ENCODE measurements around the gene COL3A1.

DNA sequence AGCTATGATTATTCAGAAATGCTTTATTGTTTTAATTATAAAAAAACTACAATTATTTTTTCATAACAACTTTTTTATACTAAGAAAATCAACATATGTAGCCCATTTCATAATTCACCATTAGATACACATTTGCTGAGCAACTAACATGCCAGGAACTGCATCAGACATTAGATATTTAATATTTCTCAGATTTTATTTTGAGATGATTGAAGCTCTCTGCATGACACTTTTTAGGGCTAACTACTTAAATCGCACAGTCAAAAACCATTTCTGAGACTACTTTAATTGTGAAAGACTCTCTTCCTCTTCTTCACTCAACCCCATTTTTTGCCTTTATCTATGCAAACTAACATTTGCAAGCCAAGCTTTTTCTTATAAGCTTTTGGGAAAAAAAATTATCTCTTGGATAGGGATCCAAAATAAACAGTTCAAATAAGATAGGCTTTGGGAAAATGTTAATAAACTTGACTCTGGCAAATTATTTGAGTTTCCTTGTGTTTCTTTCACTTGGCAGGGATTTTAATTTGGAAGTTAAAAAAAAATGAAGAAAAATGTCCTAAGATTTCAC lies 9.1 kb upstream of the COL3A1 start:
- no peak for TF ChIP-seq HNRNPUL1 (IDR thresholded peaks at IDR 0.05; ENCODE audit: low read length)
- no peak for TF ChIP-seq TAF15 (IDR thresholded peaks at IDR 0.05; ENCODE audit: low read depth, low read length)
- no peak for TF ChIP-seq XRCC4 (IDR thresholded peaks at IDR 0.05; ENCODE audit: extremely low read depth, insufficient read depth, insufficient read length)
